ENCODE results near the gene LRP5.
"Not testable (repeated sequence)": the region's sequence is repeated elsewhere in the genome, so short reads cannot be mapped to it uniquely, and the experiment has no call there.

LRP5 gene

DNA sequence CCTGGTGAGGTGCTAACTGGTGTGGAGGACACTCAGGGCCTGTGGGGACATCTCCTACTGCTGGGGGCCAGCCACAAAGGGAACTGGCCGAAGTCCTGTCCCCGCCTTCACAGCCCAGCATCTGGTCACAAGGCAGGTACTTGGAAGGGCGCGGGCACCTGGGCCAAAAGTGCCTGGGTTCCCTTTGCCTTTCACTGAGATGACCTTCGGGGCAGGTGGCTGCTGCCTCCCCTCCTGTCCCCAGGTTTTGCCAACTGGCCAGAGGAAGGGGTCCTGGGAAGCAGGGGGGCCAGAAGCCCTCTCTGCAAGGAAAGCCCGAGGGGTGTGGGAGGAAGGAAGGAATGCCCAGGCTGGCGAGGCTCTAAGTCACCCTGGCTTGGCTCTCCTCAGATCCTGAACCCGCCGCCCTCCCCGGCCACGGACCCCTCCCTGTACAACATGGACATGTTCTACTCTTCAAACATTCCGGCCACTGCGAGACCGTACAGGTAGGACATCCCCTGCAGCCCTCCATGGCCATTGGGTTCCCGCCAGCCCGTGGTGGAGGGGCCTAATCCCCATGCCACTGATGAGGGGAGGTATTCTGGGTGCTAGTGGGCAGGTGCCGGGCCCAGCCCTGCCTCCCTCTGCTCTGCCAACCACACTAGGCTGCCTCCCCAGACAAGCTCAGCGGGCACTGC is 133.8 kb downstream of the LRP5 start:
- no peak for DNase-seq

GRCh38 chr11:68447015-68447801 is 134.8 kb downstream of the LRP5 start:
- peak; percentile 14 for DNase-seq

- not testable (repeated sequence) for DNase-seq
These were observed 135.5 kb downstream of the LRP5 start for GRCh38 chr11:68447914-68448313.

- no peak for DNase-seq
These were observed 136.2 kb downstream of the LRP5 start for GRCh38 chr11:68448604-68449011.

- no peak for DNase-seq
These were observed 137.6 kb downstream of the LRP5 start for GRCh38 chr11:68449951-68450350.

- no peak for DNase-seq
These were observed 138.3 kb downstream of the LRP5 start for GRCh38 chr11:68450711-68451110.

- no peak for DNase-seq
These were observed 142.4 kb downstream of the LRP5 start for GRCh38 chr11:68454767-68455166.

- DNase-seq = no peak
These were observed 143.1 kb downstream of the LRP5 start for GRCh38 chr11:68455485-68455884.

DNA sequence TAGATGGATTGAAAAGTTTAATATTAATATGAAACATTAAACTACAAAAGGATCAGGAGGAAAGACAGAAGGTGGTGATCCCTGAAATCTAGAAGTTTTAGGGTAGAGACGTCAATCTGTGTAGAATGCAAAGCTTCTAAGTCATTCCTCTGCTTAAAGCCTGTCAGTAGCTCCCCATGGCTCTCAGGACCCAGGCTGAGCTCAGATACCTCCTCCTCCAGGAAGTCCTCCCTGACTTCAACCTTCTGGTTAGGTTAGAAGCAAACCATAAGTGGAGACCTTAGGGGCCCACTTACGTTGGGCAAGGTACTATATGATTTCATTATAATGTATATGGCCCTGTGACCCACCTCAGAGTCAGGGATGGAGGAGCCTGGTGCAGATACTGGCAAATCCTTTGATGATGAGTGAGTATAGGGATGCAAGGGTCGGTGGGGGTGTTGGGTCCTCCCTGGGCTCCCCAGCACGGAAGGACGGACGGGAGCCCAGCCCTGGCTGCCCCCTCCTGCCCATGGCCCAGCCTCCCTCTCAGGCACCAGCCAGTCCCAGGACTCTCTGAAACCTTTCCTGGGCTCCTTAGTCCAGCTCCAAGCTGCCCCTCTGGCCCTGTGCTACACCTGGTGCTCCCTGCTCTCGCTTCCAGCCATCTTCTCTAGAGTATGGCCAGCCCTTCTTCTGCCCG is 145.0 kb downstream of the LRP5 start:
- DNase-seq = no peak

DNA sequence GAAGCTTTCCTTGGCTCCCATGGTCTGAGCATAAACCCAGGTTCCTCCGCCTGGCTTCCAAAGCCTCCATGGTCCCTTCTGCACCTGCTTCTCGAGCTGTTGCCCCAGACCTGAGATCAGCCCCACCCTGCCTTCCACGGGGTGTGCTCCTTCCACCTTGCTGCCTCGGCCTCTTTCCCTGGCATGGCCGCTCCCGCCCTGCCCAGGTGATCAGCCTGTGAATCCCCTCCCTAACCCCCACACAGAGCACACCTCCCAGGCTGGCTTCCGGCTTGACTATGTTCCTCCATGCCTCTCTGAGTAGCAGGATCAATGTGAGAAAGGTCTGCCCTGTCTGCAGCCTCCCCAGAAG is 145.5 kb downstream of the LRP5 start:
- DNase-seq = no peak

DNA sequence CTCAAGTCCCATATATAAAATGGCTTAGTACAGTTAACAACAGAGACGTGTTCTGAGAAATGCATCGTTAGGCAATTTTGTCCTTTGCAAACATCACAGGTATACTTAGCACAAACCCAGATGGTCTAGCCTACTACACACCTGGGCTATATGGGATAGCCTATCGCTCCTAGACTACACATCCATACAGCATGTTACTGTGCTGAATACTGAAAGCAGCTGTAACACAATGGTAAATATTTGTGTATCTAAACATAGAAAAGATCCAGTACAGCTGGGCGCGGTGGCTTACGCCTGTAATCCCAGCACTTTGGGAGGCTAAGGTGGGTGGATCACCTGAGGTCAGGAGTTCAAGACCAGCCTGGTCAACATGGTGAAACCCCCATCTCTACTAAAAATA is 145.9 kb downstream of the LRP5 start:
- not testable (repeated sequence) for DNase-seq

DNA sequence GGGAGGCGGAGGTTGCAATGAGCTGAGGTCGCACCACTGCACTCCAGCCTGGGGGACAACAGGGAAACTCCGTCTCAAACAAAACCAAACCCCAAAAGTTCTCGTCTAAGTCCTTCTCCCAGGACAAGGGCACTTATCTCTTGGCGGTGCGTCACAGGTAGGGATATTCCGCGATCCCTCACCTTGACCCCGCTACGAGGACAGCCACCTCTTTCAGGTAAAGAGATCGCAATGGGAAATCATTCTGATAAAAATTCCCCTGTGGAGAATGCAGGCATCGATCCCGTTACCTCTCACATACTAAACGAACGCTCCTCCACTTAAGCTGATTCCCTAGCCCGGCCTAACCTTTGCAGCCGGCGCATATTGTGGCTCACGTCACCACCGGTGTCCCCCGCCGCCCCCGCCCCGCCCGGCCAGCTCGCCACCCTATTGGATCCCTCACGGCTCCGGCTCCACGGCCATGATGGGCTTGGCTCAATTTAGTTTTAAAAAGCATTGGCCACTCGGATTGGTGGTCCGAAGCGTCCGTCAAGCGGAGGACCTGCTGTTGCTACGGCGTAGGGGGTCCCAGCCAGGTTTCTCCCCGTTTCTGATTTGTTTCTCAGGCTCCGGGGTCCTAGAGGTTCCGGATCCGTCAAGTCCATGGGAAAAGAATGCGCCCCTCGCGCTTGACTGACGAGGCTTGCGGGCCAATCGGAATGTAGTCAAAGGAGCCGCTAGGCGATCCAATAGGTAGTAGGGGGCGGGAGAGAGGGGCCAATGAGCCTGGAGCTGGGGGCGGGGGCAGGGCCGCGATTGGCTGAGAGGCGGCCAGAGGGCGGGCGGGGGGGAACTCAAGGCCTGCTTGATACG is 147.7 kb downstream of the LRP5 start:
- peak; percentile 100 for DNase-seq

- no peak for DNase-seq
These were observed 148.6 kb downstream of the LRP5 start, which contains the start of gene PPP6R3 for GRCh38 chr11:68460741-68461574. Gene PPP6R3, plus strand, starts transcription at chr11:68460752. Its CDS starts 76,913 bp downstream, at chr11:68537665.

DNA sequence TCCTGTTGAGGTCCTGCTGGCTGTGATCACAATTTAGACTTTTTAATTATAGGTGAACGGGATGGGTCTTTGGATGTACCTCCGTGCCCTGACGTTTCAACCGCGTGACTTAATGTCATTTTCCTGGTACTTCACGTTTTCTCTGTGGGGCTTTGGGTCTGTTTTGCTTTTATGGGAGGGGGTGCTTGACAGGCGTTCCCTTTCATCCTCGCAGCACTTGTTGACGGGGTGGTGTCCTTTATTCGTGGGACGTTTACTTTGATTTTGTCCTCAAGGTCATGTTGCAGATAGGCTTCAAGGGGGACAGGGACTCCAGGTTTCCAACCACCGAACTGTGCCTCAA is 149.2 kb downstream of the LRP5 start:
- no peak for DNase-seq

- DNase-seq = no peak
These were observed 151.3 kb downstream of the LRP5 start for GRCh38 chr11:68463714-68464113.

DNA sequence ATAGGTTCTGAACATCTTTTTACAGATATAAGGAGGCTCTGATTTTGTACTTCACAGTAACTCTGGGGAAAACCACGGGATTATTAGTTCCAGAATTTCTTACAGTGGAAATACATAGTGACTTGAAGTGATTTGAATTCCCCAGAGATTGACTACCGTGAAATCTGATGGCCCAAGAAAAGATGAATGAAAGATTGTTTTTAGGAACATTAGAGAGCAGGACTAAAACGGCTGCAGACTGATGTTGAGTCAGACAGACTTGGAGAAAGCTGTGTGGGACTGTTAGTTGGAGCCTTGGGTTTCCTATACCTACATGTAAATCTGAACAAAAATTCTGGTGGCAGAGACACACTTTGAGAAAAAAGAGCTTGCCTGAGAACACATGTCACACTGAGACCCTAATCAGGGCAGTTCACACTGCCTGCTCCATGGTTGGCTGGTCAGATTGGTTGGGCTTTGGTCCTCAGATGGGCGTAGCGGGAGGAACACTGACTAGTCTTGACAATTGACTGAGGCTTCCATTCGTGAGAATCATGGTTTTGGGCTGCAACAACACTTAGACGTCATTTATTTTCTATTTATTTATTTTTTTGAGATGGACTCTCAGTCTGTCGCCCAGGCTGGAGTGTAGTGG is 154.9 kb downstream of the LRP5 start:
- DNase-seq = no peak

DNA sequence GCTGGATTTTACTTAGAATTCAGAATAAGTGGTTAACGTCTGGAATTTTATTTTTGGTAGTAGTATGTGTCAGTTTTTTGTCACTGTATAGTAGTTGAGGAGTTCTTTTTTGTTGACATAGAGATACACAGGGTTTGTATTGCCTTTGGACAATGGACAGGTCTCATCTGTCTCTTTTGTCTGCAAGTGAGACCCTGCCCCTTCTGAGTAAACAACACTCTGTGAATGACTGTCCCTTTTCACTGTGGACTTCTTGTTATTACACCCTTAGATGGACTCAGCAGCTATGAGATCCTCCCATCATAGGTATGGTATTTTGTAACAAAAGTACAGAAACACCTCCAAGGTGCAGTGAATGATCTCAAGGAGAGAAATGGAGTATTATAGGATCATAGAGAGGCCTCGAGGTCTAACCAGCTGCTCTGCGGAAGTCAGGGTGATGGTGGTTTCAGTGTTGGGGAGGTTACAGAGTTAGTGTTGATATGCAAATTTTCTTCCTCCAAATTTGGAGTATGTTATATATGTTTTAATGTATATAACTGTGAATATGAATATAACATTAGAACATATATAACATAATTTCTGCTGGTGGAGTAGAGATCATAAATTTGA is 155.9 kb downstream of the LRP5 start:
- DNase-seq = no peak

DNA sequence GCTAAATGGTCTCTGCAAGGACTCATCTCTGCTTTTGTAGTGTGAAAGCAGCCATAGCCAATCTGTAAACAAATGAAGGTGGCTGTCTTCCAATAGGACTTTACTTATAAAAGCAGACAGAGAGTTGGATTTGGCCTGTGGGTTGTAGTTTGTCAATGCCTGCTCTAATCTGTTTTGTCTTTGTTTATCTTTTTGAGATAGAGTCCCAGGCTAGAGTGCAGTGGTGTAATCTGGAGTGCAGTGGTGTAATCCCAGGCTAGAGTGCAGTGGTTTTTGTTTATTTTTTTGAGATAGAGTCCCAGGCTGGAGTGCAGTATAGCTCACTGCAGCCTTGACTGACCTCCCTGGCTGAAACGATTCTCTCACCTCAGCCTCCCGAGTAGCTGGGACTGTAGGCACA is 156.7 kb downstream of the LRP5 start:
- DNase-seq = no peak

- DNase-seq = no peak
These were observed 157.3 kb downstream of the LRP5 start for GRCh38 chr11:68469642-68470041.

GRCh38 chr11:68470304-68470811 is 158.0 kb downstream of the LRP5 start:
- no peak for DNase-seq
